ENCODE measurements around the gene FCHSD1.
"Not testable (repeated sequence)": the region's sequence is repeated elsewhere in the genome, so short reads cannot be mapped to it uniquely, and the experiment has no call there.

Gene FCHSD1

GRCh38 chr5:141615991-141616720, 35.1 kb downstream of the FCHSD1 start:
- no peak for DNase-seq

- DNase-seq: no peak
These were observed 37.9 kb downstream of the FCHSD1 start for GRCh38 chr5:141613344-141613743.

- no peak for DNase-seq
These were observed 39.9 kb downstream of the FCHSD1 start for GRCh38 chr5:141611289-141611688.

GRCh38 chr5:141609921-141610320, 41.3 kb downstream of the FCHSD1 start:
- DNase-seq: not testable (repeated sequence)

GRCh38 chr5:141609044-141609443, 42.2 kb downstream of the FCHSD1 start:
- DNase-seq: no peak

- no peak for DNase-seq
These were observed 42.7 kb downstream of the FCHSD1 start for GRCh38 chr5:141608557-141608956.

- no peak for DNase-seq
These were observed 43.2 kb downstream of the FCHSD1 start for GRCh38 chr5:141608046-141608445.

GRCh38 chr5:141605523-141606277, 45.5 kb downstream of the FCHSD1 start:
- DNase-seq: no peak

GRCh38 chr5:141603923-141604717, 47.1 kb downstream of the FCHSD1 start:
- DNase-seq: no peak

- no peak for DNase-seq
These were observed 48.6 kb downstream of the FCHSD1 start for GRCh38 chr5:141602606-141603005.

- no peak for DNase-seq
These were observed 52.5 kb downstream of the FCHSD1 start for GRCh38 chr5:141598391-141599345.

- DNase-seq: no peak
These were observed 53.4 kb downstream of the FCHSD1 start for GRCh38 chr5:141597814-141598213.

- DNase-seq: no peak
These were observed 53.8 kb downstream of the FCHSD1 start for GRCh38 chr5:141597394-141597793.

GRCh38 chr5:141596867-141597266, 54.4 kb downstream of the FCHSD1 start:
- no peak for DNase-seq

GRCh38 chr5:141590127-141590526, 61.1 kb downstream of the FCHSD1 start:
- no peak for DNase-seq

Data from NCI-H1930 (cell line).